Left lung (tissue), 10 donors: ENCODE measurements around the gene MAP3K4. TPM values are rescaled to one million over a fixed set of nuclear protein-coding genes. Genes with fewer than 3 reads are reported as not detected.

Experiments used
- ATAC-seq: fragments of 200-7000 bp; cut with Tn5 transposase; one replicate; pipeline ENCODE4 v1.9.1; 2020; ENCODE audit warnings: moderate library complexity
- DNase-seq, 4 donors: peaks; one replicate each; pipeline ENCODE4 v3.0.0-alpha.2; 2013 to 2020
- H3K27ac ChIP-seq, 2 donors: fragments of 200-600 bp; sonication (generic) in 1 of 2; one replicate each; pipeline versions ENCODE4 v1.5.0 to v1.8.0; 2020 to 2021
- H3K27me3 ChIP-seq, 2 donors: fragments of 200-600 bp; sonication (generic) in 1 of 2; one replicate each; pipeline versions ENCODE4 v1.5.0 to v1.8.0; 2020 to 2021
- H3K36me3 ChIP-seq, 2 donors: fragments of 200-600 bp; sonication (generic) in 1 of 2; one replicate each; pipeline versions ENCODE4 v1.5.0 to v1.8.0; 2020 to 2021
- H3K4me1 ChIP-seq, 2 donors: fragments of 200-600 bp; one replicate each; pipeline ENCODE4 v1.8.0; 2021
- H3K4me3 ChIP-seq, 2 donors: fragments of 200-600 bp; sonication (generic) in 1 of 2; one replicate each; pipeline versions ENCODE4 v1.5.0 to v1.8.0; 2020 to 2021; ENCODE audit warnings: mild to moderate bottlenecking in 1 of 2
- H3K9me3 ChIP-seq, 2 donors: fragments of 200-600 bp; sonication (generic) in 1 of 2; one replicate each; pipeline versions ENCODE4 v1.5.0 to v1.8.0; 2020 to 2021
- intact Hi-C, 2 donors: fragments of 100-400 bp; cut with DNase I; formaldehyde crosslinking; loops; one replicate each; pipeline versions ENCODE4 v1.11.2 to v1.14.2; 2022
- polyA plus RNA-seq, 6 donors: library from polyadenylated mRNA; unstranded; fragments of 120-200 nt; gene quantifications; one replicate each; pipeline ENCODE4 v1.2.1, GENCODE V29; 2013; ENCODE audit not compliant: insufficient read length in 6 of 6
- total RNA-seq, 2 donors: library from RNA; stranded (reverse); fragmentation: NEBNext Ultra II Directional; extraction: Animal tissue kit (Norgen Biotek cat#: 25700); gene quantifications; one replicate each; pipeline ENCODE4 v1.2.1, GENCODE V29; 2021
- TF ChIP-seq, protein P1 (sequence below), 2 donors: fragments of 200-600 bp; sonication (generic) in 1 of 2; IDR thresholded peaks; one replicate each; pipeline versions ENCODE4 v1.5.0 to v1.8.0; 2021; ENCODE audit warnings: antibody characterized with exemption in 2 of 2
- donor health status: DM: no; HTN: yes; CAD: no.
- donor health status: DM: no; HTN: no; CAD: no.

MAP3K4 gene
- total and polyA plus RNA-seq, 8 donors = 35.6 to 51.8 (median 45.8) TPM

DNA sequence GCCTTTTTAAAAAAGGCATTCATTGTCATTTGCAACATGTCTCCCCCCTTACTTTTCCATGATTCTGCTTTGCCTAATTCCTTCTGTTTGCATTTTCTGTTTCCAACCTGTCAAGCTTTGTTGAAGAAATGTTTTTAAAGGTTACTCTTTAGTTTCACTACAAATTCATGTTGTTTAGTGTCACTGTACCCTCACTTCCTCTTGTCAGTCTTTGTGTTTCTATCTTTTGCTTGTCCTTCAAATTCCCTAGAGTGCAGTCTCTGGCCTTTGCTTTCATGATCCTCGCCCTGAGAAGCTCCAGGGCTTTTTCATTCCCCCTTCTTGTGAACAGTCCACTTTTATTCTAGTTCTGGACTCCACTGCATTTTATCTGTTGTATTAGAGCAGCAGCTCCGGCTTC lies 90.6 kb downstream of the MAP3K4 start:
- Histone ChIP-seq H3K27ac (no peak overlapping the region), H3K9me3 (no peaks in the 10 kb centered on the region), H3K36me3 (peaks cover 0 to 92% of the 10 kb centered on the region in 2 donors), H3K4me3 (no peak overlapping the region), H3K27me3 (no peaks in the 10 kb centered on the region), H3K4me1 (no peaks in the 10 kb centered on the region)
- TF ChIP-seq, protein P1, sequence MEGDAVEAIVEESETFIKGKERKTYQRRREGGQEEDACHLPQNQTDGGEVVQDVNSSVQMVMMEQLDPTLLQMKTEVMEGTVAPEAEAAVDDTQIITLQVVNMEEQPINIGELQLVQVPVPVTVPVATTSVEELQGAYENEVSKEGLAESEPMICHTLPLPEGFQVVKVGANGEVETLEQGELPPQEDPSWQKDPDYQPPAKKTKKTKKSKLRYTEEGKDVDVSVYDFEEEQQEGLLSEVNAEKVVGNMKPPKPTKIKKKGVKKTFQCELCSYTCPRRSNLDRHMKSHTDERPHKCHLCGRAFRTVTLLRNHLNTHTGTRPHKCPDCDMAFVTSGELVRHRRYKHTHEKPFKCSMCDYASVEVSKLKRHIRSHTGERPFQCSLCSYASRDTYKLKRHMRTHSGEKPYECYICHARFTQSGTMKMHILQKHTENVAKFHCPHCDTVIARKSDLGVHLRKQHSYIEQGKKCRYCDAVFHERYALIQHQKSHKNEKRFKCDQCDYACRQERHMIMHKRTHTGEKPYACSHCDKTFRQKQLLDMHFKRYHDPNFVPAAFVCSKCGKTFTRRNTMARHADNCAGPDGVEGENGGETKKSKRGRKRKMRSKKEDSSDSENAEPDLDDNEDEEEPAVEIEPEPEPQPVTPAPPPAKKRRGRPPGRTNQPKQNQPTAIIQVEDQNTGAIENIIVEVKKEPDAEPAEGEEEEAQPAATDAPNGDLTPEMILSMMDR (IDR thresholded peaks at IDR 0.05) = no peak
- intact Hi-C loops = no loop called here
- DNase-seq (no peak), ATAC-seq (no peak)

DNA sequence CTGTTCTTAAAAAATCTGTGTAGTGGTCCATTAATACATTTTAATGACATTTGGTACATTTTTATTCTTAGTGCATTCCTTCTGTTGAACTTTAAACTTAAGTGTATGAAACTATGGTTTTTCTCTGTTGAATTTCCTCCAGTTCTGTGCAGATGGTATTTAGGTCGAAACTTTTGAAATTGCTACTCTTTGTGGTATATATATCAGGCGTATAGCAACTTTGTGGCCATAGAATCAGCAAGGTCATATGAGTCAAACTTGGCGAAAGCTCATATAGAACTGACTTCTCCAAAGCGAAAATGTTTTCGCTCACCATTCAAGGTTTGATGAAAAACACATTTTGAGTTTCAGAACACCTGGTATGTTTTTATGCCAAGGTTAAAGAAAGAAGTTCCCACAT lies 93.7 kb downstream of the MAP3K4 start:
- H3K36me3 ChIP-seq = peaks cover 0 to 99% of the 10 kb centered on the region in 2 donors
- no peaks in the 10 kb centered on the region for H3K9me3 ChIP-seq
- H3K4me3 ChIP-seq = no peak overlapping the region
- H3K27ac ChIP-seq = no peak overlapping the region
- ATAC-seq (no peak), DNase-seq (no peak)
- TF ChIP-seq, protein P1 (IDR thresholded peaks at IDR 0.05) = no peak
- H3K4me1 ChIP-seq = no peaks in the 10 kb centered on the region
- intact Hi-C loops = no loop called here
- no peaks in the 10 kb centered on the region for H3K27me3 ChIP-seq

DNA sequence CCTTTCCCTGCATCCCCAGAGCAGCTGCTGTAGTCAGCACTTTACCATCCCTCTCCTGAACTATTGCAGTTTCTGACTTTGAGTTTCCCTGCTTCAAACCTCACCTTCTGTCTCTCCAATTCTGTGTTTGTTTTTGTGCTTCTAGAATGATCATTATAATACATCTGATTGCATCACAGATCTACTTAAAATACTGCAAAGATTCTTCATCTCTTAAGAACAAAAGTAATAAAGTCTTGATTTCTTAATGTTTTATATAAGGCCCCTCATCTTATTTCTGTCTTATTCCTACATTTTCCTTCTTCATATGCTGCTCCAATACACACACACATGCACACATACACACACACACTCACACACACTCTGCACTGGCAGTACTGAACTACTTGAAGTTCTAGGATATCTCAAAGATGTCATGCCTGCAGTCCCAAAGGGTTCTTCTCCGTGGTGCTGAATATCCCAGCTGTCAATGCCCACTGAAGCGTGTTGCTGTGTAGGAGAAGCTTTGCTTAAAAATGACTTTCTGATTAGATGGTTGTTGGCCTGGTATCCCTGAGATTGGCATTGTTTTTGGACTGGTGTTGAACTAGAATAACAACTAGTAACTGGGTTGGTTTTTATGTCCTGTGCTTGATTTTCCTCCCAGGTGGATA lies 97.2 kb downstream of the MAP3K4 start:
- TF ChIP-seq, protein P1 (IDR thresholded peaks at IDR 0.05) = no peak
- no peak overlapping the region for H3K27ac ChIP-seq
- H3K27me3 ChIP-seq = no peaks in the 10 kb centered on the region
- H3K4me1 ChIP-seq = no peaks in the 10 kb centered on the region
- intact Hi-C loops = no loop called here
- H3K4me3 ChIP-seq = no peak overlapping the region
- DNase-seq = no peak
- peaks cover 0 to 96% of the 10 kb centered on the region in 2 donors for H3K36me3 ChIP-seq
- no peaks in the 10 kb centered on the region for H3K9me3 ChIP-seq
- ATAC-seq = no peak

DNA sequence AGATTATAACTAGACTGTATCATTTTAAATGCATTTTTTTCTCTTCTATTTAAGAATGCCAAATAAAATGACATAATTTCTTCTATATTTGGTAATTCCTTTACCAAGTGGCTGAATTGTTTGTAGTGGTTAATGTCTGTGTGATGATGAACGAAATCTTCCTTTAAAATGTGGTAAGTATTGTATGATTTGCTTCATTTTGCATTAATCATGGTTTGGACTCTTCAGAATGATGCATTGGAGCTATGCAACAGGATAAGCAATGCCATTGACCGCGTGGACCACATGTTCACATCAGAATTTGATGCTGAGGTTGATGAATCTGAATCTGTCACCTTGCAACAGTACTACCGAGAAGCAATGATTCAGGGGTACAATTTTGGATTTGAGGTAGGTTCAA lies 99.6 kb downstream of the MAP3K4 start:
- ATAC-seq = no peak
- no peaks in the 10 kb centered on the region for H3K9me3 ChIP-seq
- no peak for DNase-seq
- H3K27me3 ChIP-seq = no peaks in the 10 kb centered on the region
- intact Hi-C loops = no loop called here
- H3K4me3 ChIP-seq = no peak overlapping the region
- TF ChIP-seq, protein P1 (IDR thresholded peaks at IDR 0.05) = no peak
- no peaks in the 10 kb centered on the region for H3K4me1 ChIP-seq
- no peak overlapping the region for H3K27ac ChIP-seq
- peaks cover 0 to 87% of the 10 kb centered on the region in 2 donors for H3K36me3 ChIP-seq

DNA sequence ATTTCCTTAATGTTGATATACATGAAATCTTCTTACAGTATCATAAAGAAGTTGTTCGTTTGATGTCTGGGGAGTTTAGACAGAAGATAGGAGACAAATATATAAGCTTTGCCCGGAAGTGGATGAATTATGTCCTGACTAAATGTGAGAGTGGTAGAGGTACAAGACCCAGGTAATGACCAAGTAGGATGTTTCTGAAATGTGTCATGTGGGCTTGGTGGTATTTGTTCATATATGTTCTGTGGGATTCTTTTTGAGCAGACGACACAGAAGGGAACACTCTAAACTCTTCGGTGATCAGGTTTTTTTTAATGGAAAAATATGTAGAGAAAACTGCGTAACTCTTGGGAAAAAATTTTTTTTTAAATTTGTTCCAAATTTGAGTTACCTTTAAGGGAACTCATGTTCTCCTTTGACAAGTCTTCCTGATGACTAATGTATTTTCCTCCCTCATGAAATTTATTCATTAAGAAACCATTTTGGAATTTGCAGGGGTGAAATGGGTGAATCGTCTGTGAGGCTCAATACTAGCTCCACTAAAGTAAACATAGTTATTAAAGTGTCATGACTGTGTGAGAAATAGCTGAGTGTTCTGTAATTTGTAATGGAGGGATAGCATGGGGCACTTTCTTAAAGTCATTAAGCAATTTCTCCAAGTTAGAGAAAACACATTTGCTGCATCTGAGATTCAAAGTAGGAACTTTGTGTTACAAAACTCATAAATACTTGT lies 100.6 kb downstream of the MAP3K4 start:
- no peaks in the 10 kb centered on the region for H3K9me3 ChIP-seq
- no peaks in the 10 kb centered on the region for H3K27me3 ChIP-seq
- H3K36me3 ChIP-seq = peaks cover 0 to 87% of the 10 kb centered on the region in 2 donors
- ATAC-seq (no peak), DNase-seq (no peak)
- no peaks in the 10 kb centered on the region for H3K4me1 ChIP-seq
- H3K27ac ChIP-seq = no peak overlapping the region
- TF ChIP-seq, protein P1 (IDR thresholded peaks at IDR 0.05) = no peak
- H3K4me3 ChIP-seq = no peak overlapping the region
- intact Hi-C loops = no loop called here
